GM18951 (cell line): ENCODE measurements around the gene PLD1.
"Not testable (repeated sequence)": the region's sequence is repeated elsewhere in the genome, so short reads cannot be mapped to it uniquely, and the experiment has no call there.

Source experiments
- POLR2A ChIP-seq: IDR thresholded peaks from 4 replicates; pipeline ENCODE4 v1.6.1; 2011; ENCODE audit warnings: mild to moderate bottlenecking; ENCODE audit not compliant: insufficient read length, insufficient read depth; ENCODE audit errors: extremely low read depth
- in situ Hi-C: fragments of 300-500 bp; cut with MboI; formaldehyde crosslinking; loops from one replicate; pipeline ENCODE4 v1.12.0; 2022; ENCODE audit warnings: low sequenced_read_pairs, mixed read lengths, inconsistent platforms; ENCODE audit not compliant: unreplicated experiment

PLD1 gene

GRCh38 chr3:171821778-171822358, 11.6 kb upstream of the PLD1 start:
- in situ Hi-C loops = no loop called here
- no peak for TF ChIP-seq POLR2A

- in situ Hi-C loops = no loop called here
- TF ChIP-seq POLR2A = no peak
These were observed 10.8 kb upstream of the PLD1 start for GRCh38 chr3:171821044-171821443.

- TF ChIP-seq POLR2A = no peak
- in situ Hi-C loops = no loop called here
These were observed 7.0 kb upstream of the PLD1 start for GRCh38 chr3:171817074-171817800.

- in situ Hi-C loops = no loop called here
These were observed 5.8 kb upstream of the PLD1 start for GRCh38 chr3:171815973-171816595.

GRCh38 chr3:171814662-171815061, 4.4 kb upstream of the PLD1 start:
- in situ Hi-C loops = not testable (repeated sequence)

More at GRCh38 chr3:171815973-171816595, 5.8 kb upstream of the PLD1 start:
- TF ChIP-seq POLR2A = no peak

- in situ Hi-C loops = no loop called here
These were observed 3.7 kb upstream of the PLD1 start for GRCh38 chr3:171813897-171814460.

GRCh38 chr3:171813278-171813896, 3.1 kb upstream of the PLD1 start:
- no peak for TF ChIP-seq POLR2A
- in situ Hi-C loops = no loop called here

More at GRCh38 chr3:171813897-171814460, 3.7 kb upstream of the PLD1 start:
- no peak for TF ChIP-seq POLR2A

GRCh38 chr3:171812811-171813210, 2.5 kb upstream of the PLD1 start:
- TF ChIP-seq POLR2A = no peak
- in situ Hi-C loops = no loop called here

- in situ Hi-C loops = no loop called here
- no peak for TF ChIP-seq POLR2A
These were observed 1.6 kb upstream of the PLD1 start for GRCh38 chr3:171811913-171812335.

GRCh38 chr3:171811295-171811912, 1.1 kb upstream of the PLD1 start:
- TF ChIP-seq POLR2A = no peak
- in situ Hi-C loops = no loop called here

GRCh38 chr3:171810629-171811294, 479 bp upstream of the PLD1 start:
- TF ChIP-seq POLR2A = no peak
- in situ Hi-C loops = no loop called here

GRCh38 chr3:171809611-171809860, 747 bp downstream of the PLD1 start:
- TF ChIP-seq POLR2A = peak; percentile 61
- in situ Hi-C loops = no loop called here

GRCh38 chr3:171807806-171808205, 2.5 kb downstream of the PLD1 start:
- in situ Hi-C loops = no loop called here
- TF ChIP-seq POLR2A = no peak
